Measurements from ENCODE around the gene SLC16A8. TPM values are rescaled to one million over a fixed set of nuclear protein-coding genes. Genes with fewer than 3 reads are reported as not detected.

The SLC16A8 gene
- total RNA-seq, 3 donors from 2014 or later (not counting 1 experiment from before 2014, with no cell fraction given), result 1.0 TPM; not detected in 2

DNA sequence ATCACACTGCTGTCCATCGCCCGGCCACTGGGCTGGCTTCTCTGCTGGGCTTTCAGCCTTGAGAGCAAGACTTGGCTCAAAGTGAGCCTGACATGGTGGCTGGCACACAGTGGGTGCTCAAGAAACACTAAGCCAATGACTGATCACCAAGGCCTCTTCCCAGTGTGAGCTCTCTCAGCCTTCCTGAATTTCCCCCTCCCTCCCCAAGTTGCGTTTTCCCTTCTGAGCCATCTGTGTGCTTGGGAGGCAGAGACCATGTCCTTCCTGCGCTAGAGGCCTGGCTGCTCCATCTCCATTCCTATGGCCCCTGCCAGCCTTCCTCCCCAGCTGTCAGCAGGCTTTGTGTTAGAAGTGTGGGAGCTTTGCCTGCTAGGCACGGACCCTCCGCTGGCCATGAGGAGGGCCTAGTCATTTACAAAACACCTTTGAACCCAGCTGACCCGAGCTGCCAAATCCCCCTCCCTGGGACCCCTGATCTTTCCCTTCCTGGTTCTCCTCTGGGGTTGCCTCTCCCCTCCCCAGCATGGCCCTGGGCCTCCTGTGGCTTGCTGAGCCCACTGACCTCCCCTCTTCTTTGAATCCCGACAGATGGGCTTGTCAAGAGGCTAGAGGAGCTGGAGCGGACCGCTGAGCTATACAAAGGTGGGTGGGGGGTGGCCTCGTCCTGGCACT, 13.6 kb downstream of the SLC16A8 start:
- Histone ChIP-seq H3K4me1 (ENCODE audit: control insufficient read depth, insufficient read depth, low read length) (no peaks in the 10 kb centered on the region), H3K27ac (ENCODE audit: low read length) (no peak overlapping the region), H3K36me3 (ENCODE audit: control insufficient read depth, insufficient read depth, low read length) (peaks cover 57% of the 10 kb centered on the region), H3K9me3 (ENCODE audit: control insufficient read depth, insufficient read depth, low read length) (no peaks in the 10 kb centered on the region), H3K27me3 (ENCODE audit: control insufficient read depth, insufficient read depth, low read length) (no peaks in the 10 kb centered on the region), H3K4me3 (ENCODE audit: low read length) (no peak overlapping the region)
- no peaks in the 10 kb centered on the region for H3K27me3 Mint-ChIP-seq (ENCODE audit: low read depth in 2 of 2)
- no peak overlapping the region for H3K27ac Mint-ChIP-seq
- no peak overlapping the region for H3K4me3 Mint-ChIP-seq
- 91% methylated on average over 11 of the region's 11 CpGs for WGBS (ENCODE audit: insufficient coverage)
- no peaks in the 10 kb centered on the region for H3K4me1 Mint-ChIP-seq
- no peaks in the 10 kb centered on the region for H3K9me3 Mint-ChIP-seq
- no peak for ATAC-seq
- DNase-seq, result no peak
- H3K36me3 Mint-ChIP-seq, result no peaks in the 10 kb centered on the region
- TF ChIP-seq, protein P1, sequence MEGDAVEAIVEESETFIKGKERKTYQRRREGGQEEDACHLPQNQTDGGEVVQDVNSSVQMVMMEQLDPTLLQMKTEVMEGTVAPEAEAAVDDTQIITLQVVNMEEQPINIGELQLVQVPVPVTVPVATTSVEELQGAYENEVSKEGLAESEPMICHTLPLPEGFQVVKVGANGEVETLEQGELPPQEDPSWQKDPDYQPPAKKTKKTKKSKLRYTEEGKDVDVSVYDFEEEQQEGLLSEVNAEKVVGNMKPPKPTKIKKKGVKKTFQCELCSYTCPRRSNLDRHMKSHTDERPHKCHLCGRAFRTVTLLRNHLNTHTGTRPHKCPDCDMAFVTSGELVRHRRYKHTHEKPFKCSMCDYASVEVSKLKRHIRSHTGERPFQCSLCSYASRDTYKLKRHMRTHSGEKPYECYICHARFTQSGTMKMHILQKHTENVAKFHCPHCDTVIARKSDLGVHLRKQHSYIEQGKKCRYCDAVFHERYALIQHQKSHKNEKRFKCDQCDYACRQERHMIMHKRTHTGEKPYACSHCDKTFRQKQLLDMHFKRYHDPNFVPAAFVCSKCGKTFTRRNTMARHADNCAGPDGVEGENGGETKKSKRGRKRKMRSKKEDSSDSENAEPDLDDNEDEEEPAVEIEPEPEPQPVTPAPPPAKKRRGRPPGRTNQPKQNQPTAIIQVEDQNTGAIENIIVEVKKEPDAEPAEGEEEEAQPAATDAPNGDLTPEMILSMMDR (IDR thresholded peaks at IDR 0.05), result no peak
- intact Hi-C loops (cut with micrococcal nuclease), result no loop called here

DNA sequence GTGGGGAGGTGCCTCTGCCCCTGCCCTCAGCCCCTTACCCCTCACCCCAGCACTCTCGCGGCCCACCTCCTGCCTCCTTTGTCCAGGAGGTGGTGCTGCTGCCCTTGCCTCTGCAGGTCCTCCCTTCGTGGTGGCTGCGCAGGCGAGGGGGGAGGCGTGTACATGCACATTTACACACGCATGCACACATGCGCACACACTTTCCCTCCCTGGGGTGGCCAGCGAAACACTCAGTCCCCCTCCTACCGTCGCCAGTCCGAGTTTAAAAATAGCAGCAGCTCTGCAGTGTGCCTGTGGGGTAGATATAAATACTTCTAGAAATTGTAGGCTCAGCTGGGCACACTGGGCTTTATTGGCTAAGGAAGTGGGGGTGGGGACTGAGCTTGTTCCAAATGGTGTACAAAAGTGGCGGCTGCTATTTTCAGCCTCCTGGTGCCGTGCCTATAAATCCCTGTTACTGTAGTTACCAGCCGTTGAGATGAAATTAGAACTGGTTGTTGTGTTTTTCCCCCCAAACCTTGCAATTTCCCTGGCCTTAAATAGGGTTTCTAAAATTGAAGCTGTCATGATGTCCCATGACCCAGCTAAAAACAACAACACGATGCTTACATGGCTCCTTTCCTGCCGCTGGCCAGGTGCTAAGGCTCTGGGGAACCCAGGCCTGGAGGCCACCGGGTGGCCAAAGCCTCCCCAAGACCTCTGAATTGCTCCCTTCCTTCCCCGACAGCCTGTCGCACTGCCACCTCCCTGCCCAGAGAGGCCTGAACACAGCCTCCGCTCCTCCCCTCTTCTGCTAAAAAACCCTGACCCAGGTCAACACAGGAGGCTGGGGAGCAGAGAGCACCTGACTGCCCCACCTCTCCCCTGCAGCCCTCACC, 14.4 kb downstream of the SLC16A8 start:
- DNase-seq (no peak), ATAC-seq (no peak)
- Mint-ChIP-seq H3K36me3 (no peaks in the 10 kb centered on the region), H3K27ac (no peak overlapping the region), H3K27me3 (ENCODE audit: low read depth in 2 of 2) (no peaks in the 10 kb centered on the region), H3K4me1 (no peaks in the 10 kb centered on the region), H3K4me3 (no peak overlapping the region), H3K9me3 (no peaks in the 10 kb centered on the region)
- peaks cover 62% of the 10 kb centered on the region for H3K36me3 ChIP-seq (ENCODE audit: control insufficient read depth, insufficient read depth, low read length)
- no peak overlapping the region for H3K4me3 ChIP-seq (ENCODE audit: low read length)
- TF ChIP-seq, protein P1 (IDR thresholded peaks at IDR 0.05), result no peak
- H3K27ac ChIP-seq (ENCODE audit: low read length), result no peak overlapping the region
- WGBS (ENCODE audit: insufficient coverage), result 85% methylated on average over 20 of the region's 21 CpGs
- no peaks in the 10 kb centered on the region for H3K4me1 ChIP-seq (ENCODE audit: control insufficient read depth, insufficient read depth, low read length)
- no peaks in the 10 kb centered on the region for H3K27me3 ChIP-seq (ENCODE audit: control insufficient read depth, insufficient read depth, low read length)
- no peaks in the 10 kb centered on the region for H3K9me3 ChIP-seq (ENCODE audit: control insufficient read depth, insufficient read depth, low read length)
- intact Hi-C loops (cut with micrococcal nuclease), result no loop called here

DNA sequence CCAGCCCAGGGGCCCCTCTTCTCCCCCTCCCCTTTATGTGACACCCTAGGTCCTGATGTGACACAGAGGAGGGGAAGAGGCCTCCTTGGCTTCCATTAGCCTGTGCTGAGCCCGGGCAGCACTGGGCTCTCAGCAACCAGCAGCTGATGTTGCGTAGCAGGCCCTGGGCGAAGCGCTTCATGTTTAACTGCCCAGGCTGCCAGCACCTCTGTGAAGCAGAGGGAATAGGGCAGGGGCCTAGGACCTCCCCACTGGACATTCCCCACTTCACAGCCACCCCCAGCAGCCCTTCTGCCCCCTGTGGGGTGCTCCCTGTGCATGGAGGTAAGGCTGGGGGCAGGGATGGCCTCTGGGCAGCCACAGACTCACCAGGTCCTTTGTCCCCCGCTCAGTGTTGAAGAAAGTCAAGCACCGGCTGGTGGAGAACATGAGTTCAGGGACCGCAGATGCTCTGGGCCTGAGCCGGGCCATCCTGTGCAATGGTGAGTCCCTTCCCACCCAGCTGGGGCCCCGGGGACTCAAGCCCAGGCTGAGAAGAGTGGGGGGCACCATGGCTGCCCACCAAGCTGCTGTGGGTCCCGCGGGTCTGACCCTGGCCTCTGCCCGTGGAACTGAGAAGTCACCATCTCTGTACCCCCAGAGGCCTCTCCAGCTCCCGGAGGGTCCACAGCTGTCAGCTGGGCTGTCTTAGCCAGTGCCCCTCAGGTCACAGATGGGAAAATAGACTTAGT, 15.2 kb downstream of the SLC16A8 start:
- H3K9me3 ChIP-seq (ENCODE audit: control insufficient read depth, insufficient read depth, low read length), result no peaks in the 10 kb centered on the region
- Mint-ChIP-seq H3K4me3 (no peak overlapping the region), H3K36me3 (no peaks in the 10 kb centered on the region), H3K27me3 (ENCODE audit: low read depth in 2 of 2) (no peaks in the 10 kb centered on the region), H3K4me1 (no peaks in the 10 kb centered on the region), H3K9me3 (no peaks in the 10 kb centered on the region), H3K27ac (no peak overlapping the region)
- H3K4me1 ChIP-seq (ENCODE audit: control insufficient read depth, insufficient read depth, low read length), result no peaks in the 10 kb centered on the region
- TF ChIP-seq, protein P1 (IDR thresholded peaks at IDR 0.05), result no peak
- intact Hi-C loops (cut with micrococcal nuclease), result no loop called here
- ATAC-seq (no peak), DNase-seq (no peak)
- H3K4me3 ChIP-seq (ENCODE audit: low read length), result no peak overlapping the region
- WGBS (ENCODE audit: insufficient coverage), result 96% methylated on average over 12 of the region's 13 CpGs
- no peak overlapping the region for H3K27ac ChIP-seq (ENCODE audit: low read length)
- no peaks in the 10 kb centered on the region for H3K27me3 ChIP-seq (ENCODE audit: control insufficient read depth, insufficient read depth, low read length)
- H3K36me3 ChIP-seq (ENCODE audit: control insufficient read depth, insufficient read depth, low read length), result peaks cover 59% of the 10 kb centered on the region
